Mesothelial cell of epicardium (in vitro differentiated cells): ENCODE data around the gene USP6NL. TPM values are rescaled to one million over a fixed set of nuclear protein-coding genes. Genes with fewer than 3 reads are reported as not detected.
"Not testable (repeated sequence)": the region's sequence is repeated elsewhere in the genome, so short reads cannot be mapped to it uniquely, and the experiment has no call there.

ENCODE experiments used
- DNase-seq, 2 experiments: peaks; one replicate each; pipeline ENCODE4 v3.0.0; 2021; ENCODE audit warnings: low spot score in 2 of 2; ENCODE audit not compliant: unreplicated experiment in 2 of 2
- H3K27ac Mint-ChIP-seq: 2 replicates; pipeline ENCODE4 v1.8.0; 2021; ENCODE audit warnings: mixed read lengths
- H3K27me3 Mint-ChIP-seq: 2 replicates; pipeline ENCODE4 v1.8.0; 2021; ENCODE audit warnings: low read depth, mixed read lengths
- H3K36me3 Mint-ChIP-seq: 2 replicates; pipeline ENCODE4 v1.8.0; 2021; ENCODE audit warnings: mixed read lengths
- H3K4me1 Mint-ChIP-seq: 2 replicates; pipeline ENCODE4 v1.8.0; 2021; ENCODE audit warnings: mixed read lengths
- H3K4me3 Mint-ChIP-seq: 2 replicates; pipeline ENCODE4 v1.8.0; 2021; ENCODE audit warnings: mild to moderate bottlenecking, moderate library complexity, mixed read lengths
- H3K9me3 Mint-ChIP-seq: 2 replicates; pipeline ENCODE4 v1.8.0; 2021; ENCODE audit warnings: mixed read lengths
- total RNA-seq: library from RNA; stranded (reverse); gene quantifications from 3 replicates; pipeline ENCODE4 v1.2.1, GENCODE V29; 2021
- TF ChIP-seq, protein P1 (sequence below): fragments of 200-600 bp; sonication (generic); IDR thresholded peaks from one replicate; pipeline ENCODE4 v1.5.0; 2021; ENCODE audit warnings: antibody characterized with exemption; ENCODE audit not compliant: unreplicated experiment

USP6NL gene
- total RNA-seq, 1 donor from 2014 or later, result 35.8 TPM

DNA sequence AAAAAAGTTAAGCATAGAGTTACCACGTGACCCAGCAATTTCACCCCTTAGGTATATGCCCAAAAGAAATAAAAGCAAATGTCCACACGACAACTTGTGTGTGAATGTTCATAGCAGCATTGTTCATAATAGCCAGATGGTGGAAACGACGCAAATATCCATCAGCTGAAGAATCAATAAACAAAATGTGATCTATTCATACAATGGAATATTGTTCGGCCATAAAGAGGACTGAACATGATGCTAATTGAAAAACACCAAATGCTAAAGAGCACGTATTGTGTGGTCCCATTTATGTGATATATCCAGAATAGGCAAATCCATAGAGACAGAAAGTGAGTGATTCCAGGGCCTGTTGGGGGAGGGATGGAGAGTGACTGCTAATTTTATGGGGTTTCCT lies 18.3 kb upstream of the USP6NL start:
- Mint-ChIP-seq H3K4me1 (no peaks in the 10 kb centered on the region), H3K27me3 (no peaks in the 10 kb centered on the region), H3K4me3 (no peak overlapping the region)

DNA sequence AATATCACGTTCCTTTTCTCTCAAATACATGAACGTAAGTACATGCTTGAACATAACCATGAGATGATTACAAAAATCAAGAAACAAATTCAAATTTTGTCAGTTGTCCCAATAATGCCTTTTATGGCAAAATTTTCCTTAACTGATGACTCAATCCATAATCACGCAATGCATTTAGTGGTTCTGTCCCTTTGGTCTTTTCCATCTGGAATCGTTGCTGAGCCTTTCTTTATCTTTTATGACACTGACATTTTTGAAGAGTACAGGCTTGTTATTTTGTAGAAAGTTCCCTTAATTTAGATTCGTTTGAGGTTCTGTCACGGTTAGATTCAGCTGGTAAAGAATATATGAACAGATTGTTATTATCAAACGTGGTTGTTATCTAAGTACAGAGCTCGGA lies 16.5 kb upstream of the USP6NL start:
- H3K27me3 Mint-ChIP-seq, H3K4me3 Mint-ChIP-seq, H3K4me1 Mint-ChIP-seq, H3K36me3 Mint-ChIP-seq, H3K27ac Mint-ChIP-seq, DNase-seq, H3K9me3 Mint-ChIP-seq: not testable (repeated sequence)

More for the DNA sequence above, 18.3 kb upstream of the USP6NL start:
- H3K27ac Mint-ChIP-seq, result no peak overlapping the region
- TF ChIP-seq, protein P1, sequence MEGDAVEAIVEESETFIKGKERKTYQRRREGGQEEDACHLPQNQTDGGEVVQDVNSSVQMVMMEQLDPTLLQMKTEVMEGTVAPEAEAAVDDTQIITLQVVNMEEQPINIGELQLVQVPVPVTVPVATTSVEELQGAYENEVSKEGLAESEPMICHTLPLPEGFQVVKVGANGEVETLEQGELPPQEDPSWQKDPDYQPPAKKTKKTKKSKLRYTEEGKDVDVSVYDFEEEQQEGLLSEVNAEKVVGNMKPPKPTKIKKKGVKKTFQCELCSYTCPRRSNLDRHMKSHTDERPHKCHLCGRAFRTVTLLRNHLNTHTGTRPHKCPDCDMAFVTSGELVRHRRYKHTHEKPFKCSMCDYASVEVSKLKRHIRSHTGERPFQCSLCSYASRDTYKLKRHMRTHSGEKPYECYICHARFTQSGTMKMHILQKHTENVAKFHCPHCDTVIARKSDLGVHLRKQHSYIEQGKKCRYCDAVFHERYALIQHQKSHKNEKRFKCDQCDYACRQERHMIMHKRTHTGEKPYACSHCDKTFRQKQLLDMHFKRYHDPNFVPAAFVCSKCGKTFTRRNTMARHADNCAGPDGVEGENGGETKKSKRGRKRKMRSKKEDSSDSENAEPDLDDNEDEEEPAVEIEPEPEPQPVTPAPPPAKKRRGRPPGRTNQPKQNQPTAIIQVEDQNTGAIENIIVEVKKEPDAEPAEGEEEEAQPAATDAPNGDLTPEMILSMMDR, result no peak
- H3K36me3 Mint-ChIP-seq, result no peaks in the 10 kb centered on the region
- DNase-seq, result no peak
- peaks cover 12% of the 10 kb centered on the region for H3K9me3 Mint-ChIP-seq

DNA sequence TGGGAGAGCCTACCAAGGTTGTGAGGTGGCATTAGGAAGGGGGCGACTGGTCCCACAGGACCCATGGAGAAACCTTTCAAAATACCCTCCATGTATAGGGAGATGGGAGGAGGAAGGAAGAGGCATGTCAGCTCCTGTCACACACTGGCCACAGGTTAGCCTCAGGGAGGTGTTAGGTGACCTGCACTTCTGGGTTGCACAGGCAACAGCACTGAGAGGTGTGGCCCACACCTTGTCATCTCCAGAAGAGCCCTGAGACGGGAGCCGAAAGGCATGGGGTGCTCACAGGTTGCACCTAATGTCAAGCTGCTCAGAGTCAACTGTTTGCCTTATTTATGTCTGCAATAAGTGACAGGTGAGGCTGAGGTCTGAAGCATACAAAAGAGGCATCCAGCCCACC lies 14.6 kb upstream of the USP6NL start:
- H3K27ac Mint-ChIP-seq, result no peak overlapping the region
- H3K9me3 Mint-ChIP-seq, result peaks cover 8% of the 10 kb centered on the region
- H3K27me3 Mint-ChIP-seq, result no peaks in the 10 kb centered on the region
- TF ChIP-seq, protein P1, result no peak
- H3K4me3 Mint-ChIP-seq, result no peak overlapping the region
- DNase-seq, result no peak
- H3K4me1 Mint-ChIP-seq, result no peaks in the 10 kb centered on the region
- H3K36me3 Mint-ChIP-seq, result no peaks in the 10 kb centered on the region

DNA sequence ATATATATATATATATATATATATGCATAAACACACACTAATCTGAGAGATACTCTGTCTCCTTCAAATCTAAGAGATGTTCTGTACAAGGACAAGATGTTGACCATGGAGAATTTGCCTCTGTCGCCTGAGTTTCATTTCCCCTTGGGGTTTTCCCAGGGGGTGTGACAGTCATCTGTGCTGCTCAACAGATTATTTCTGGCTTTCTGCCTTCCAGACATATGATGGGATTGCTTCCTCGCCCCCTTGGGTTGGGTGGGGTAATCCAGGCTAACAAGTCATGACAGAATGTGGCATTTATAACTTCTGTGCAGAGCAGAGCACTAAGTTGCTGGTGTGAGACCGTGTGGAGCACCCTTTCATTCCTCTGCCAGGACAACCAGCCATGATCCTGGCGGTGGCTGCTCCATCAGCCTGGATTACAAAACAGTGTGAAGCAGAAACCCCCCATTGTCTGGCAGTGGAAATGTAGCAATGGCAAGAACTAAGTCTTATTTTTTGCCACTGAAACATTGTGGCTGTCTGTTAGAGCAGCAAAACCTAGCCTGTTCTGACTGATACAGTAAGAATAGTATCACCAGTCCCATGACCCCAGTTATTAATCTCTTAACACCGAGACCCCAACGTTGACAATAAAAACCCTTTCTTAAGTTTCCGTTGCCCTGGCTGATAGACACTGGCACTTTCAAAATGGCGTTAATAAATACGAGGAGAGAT lies 13.7 kb upstream of the USP6NL start:
- no peaks in the 10 kb centered on the region for H3K4me1 Mint-ChIP-seq
- no peak for DNase-seq
- no peak overlapping the region for H3K4me3 Mint-ChIP-seq
- H3K27ac Mint-ChIP-seq, result no peak overlapping the region
- peaks cover 14% of the 10 kb centered on the region for H3K9me3 Mint-ChIP-seq
- H3K27me3 Mint-ChIP-seq, result no peaks in the 10 kb centered on the region
- no peaks in the 10 kb centered on the region for H3K36me3 Mint-ChIP-seq
- TF ChIP-seq, protein P1, result no peak

DNA sequence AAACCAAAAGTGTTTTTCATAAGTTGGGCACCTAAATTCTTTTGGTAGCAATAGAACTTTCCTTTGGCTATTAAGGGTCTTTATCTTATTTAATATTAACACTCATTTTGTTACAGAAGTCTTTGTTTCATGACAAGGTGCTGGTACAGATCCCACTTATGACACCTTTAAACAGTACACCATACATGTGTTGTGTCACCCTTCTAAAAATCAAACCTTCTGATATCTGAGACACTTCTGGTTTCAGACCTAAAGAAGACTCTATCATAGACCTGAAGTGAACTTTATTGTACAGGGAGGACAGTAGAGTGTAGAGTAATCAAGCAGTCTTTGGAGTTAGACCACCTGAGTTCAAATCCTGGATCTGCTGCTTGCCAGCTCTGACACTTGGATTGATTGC lies 5.8 kb upstream of the USP6NL start:
- TF ChIP-seq, protein P1, result no peak
- DNase-seq, result no peak
- Mint-ChIP-seq H3K27me3 (no peaks in the 10 kb centered on the region), H3K4me1 (peaks cover 11% of the 10 kb centered on the region), H3K9me3 (peaks cover 6% of the 10 kb centered on the region), H3K36me3 (no peaks in the 10 kb centered on the region), H3K27ac (no peak overlapping the region), H3K4me3 (no peak overlapping the region)

DNA sequence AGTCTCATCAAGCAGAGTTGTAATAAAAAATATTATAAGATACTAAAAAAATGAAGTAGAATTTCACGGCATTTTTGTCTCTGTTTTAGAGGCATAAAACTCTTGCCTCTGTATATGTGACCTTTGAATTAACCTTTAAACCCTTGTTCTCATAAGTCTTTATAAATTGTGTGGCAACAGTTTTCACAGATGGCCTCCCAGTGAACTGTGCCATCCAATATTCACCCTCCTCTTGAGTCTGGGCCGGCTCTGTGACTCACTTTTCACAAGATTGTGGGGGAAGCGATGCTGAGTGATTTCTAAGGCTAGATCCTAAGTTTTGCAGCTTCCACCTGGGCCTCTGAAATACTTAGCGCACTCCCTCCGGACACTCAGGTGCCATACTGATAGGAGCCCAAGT lies 4.6 kb upstream of the USP6NL start:
- H3K9me3 Mint-ChIP-seq, result peaks cover 6% of the 10 kb centered on the region
- TF ChIP-seq, protein P1, result no peak
- H3K27me3 Mint-ChIP-seq, result no peaks in the 10 kb centered on the region
- H3K4me3 Mint-ChIP-seq, result no peak overlapping the region
- no peaks in the 10 kb centered on the region for H3K36me3 Mint-ChIP-seq
- peak overlapping the region; percentile 73 for H3K27ac Mint-ChIP-seq
- peaks cover 15% of the 10 kb centered on the region for H3K4me1 Mint-ChIP-seq
- no peak for DNase-seq
